Coronary artery (tissue), 2 donors: ENCODE results near the gene ALDOA.
"Not testable (repeated sequence)": the region's sequence is repeated elsewhere in the genome, so short reads cannot be mapped to it uniquely, and the experiment has no call there.

ENCODE experiments used
- DNase-seq: peaks from one replicate; pipeline ENCODE4 v3.0.0-alpha.2; 2017; ENCODE audit warnings: low spot score
- H3K27ac ChIP-seq, 2 donors: fragments of 200-600 bp; sonication (generic); one replicate each; pipeline ENCODE4 v1.5.1; 2016 to 2019
- H3K4me3 ChIP-seq: fragments of 200-600 bp; sonication (generic); 2 replicates; pipeline ENCODE4 v1.5.1; 2016; ENCODE audit warnings: mild to moderate bottlenecking, moderate library complexity
- CTCF ChIP-seq: fragments of 200-600 bp; sonication (generic); IDR thresholded peaks from one replicate; pipeline ENCODE4 v1.5.1; 2019; ENCODE audit warnings: antibody characterized with exemption

The ALDOA gene

GRCh38 chr16:30030011-30030685 is 35.4 kb upstream of the ALDOA start:
- no peak overlapping the region for H3K27ac ChIP-seq
- no peak overlapping the region for H3K4me3 ChIP-seq
- TF ChIP-seq CTCF: no peak
- no peak for DNase-seq

- no peak for DNase-seq
- no peak for TF ChIP-seq CTCF
- Histone ChIP-seq H3K27ac (no peak within 1 kb of the TSS), H3K4me3 (peak within 1 kb of the TSS; percentile 59)
These were observed 34.6 kb upstream of the ALDOA start, which contains the start of gene TLCD3B for GRCh38 chr16:30030841-30031413. TLCD3B (minus strand) TSS chr16:30031271; CDS start chr16:30030527, 744 bp downstream.

- TF ChIP-seq CTCF: no peak
- Histone ChIP-seq H3K4me3 (no peak overlapping the region), H3K27ac (no peak overlapping the region)
- no peak for DNase-seq
These were observed 34.1 kb upstream of the ALDOA start for GRCh38 chr16:30031477-30031918.

- H3K27ac ChIP-seq: no peak overlapping the region
- peak; percentile 50 for TF ChIP-seq CTCF
- no peak overlapping the region for H3K4me3 ChIP-seq
- no peak for DNase-seq
These were observed 33.3 kb upstream of the ALDOA start for GRCh38 chr16:30032083-30032819.

GRCh38 chr16:30033270-30033669 is 32.3 kb upstream of the ALDOA start:
- TF ChIP-seq CTCF: no peak
- Histone ChIP-seq H3K27ac (no peak overlapping the region), H3K4me3 (no peak overlapping the region)
- DNase-seq: no peak

GRCh38 chr16:30040221-30040620 is 25.3 kb upstream of the ALDOA start:
- H3K27ac ChIP-seq: no peak overlapping the region
- no peak for TF ChIP-seq CTCF
- no peak for DNase-seq
- no peak overlapping the region for H3K4me3 ChIP-seq

- DNase-seq, H3K4me3 ChIP-seq, H3K27ac ChIP-seq: not testable (repeated sequence)
These were observed 24.9 kb upstream of the ALDOA start for GRCh38 chr16:30040690-30041089.
